Inferior parietal cortex (tissue), 1 donor: ENCODE results near the gene LELP1.
A peak's percentile ranks its signal among the peaks of the same experiment; 100 is the strongest.
"Not testable (repeated sequence)": the region's sequence is repeated elsewhere in the genome, so short reads cannot be mapped to it uniquely, and the experiment has no call there.

ENCODE experiments used
- DNase-seq: peaks from one replicate; pipeline ENCODE4 v3.0.0-alpha.2; 2016; ENCODE audit errors: extremely low spot score

Gene LELP1

DNA sequence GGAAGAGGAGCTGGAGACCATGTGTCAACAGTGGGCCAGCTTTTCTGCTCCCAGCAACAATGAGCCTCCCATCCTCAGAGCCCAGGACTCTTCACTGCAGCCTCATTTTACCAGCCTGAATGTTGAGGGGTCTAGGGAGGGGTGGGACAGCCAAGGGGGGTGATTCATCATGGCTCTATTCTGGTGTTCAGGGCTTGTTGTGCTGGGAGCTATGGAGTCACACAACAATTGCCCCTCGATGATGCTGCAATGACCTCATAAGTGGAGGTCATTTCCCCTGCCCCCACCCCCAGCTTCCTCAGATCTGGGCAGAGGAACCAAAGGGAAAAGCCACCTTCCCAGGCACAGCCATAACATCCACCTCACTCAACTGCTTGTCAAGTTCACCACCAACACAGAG lies at the start of gene LELP1:
Gene LELP1, plus strand, starts transcription at position 301 of the 400 bp plus-strand sequence. CDS start 1,278 bp downstream, outside the sequence.
- no peak for DNase-seq

DNA sequence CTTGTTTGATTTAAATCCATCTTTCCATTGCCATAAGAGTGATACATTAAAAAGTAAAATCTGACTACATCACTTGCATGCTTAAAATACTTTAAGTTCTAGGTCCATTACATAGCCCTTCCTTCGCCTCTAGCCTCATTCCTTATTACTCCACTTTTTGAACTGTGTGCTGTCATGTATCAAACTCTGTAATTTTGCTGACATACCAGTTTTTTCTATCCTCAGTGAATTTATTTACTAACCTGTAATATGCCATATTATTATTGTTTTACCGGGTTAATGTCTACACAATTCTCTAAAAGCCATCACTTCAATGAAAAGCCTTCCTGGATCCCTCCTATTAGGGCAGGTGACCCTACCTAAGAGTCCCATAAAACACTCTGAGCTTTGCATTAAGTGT lies 47.7 kb upstream of the LELP1 start:
- DNase-seq: no peak

DNA sequence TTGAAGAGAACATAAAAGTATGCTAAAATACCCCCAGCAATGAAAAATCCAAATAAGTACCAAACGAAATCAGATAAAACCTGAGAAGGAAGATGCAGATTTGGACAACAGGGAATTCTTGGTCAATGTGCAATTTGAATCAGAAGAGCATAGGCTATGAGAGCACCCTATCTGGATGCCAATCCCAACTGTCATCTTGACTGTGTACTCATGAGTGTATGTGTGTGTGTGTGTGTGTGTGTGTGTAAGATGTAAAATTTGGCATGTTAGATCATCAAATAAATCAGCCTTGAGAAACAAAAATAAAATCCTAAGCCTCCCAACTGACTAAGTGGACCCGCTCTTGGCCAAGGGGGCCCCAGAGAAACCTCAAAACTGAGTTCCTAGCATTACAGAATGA lies 34.5 kb upstream of the LELP1 start:
- no peak for DNase-seq

DNA sequence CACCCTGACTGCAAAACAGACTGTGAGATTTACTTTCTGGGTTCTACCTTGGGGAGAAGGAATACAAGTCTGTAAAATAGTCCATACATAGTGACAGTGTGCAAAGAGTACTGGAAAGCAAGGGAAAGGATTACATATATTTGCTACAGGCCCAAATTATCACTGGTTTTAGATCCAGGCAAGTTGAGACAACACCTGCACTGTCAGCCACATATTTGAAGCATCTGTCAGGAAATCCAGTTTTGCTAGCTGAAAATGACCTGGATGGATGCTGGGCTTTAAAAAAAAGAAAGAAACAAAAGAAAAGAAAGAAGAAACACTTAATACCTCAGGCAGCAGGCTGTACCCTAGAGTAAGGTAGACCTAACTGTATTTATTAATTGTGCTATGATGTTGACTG lies 28.6 kb upstream of the LELP1 start:
- DNase-seq: no peak

DNA sequence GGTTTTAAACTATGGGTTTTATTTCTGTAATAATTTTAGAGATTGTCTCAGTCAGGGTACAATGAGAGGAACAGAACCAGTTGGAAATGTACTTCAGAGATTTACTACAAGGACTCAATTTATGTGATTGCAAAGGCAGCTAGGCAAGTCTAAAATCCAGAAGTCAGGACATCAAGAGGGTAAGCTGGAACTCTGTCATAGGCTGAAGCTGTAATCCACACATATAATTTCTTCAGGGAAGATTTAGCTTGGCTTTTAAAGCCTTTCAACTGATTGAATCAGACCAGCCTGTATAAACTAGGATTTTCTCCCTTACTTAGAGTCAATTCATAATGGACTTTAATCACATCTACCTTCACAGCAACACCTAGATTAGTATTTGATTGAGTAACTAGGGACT lies 24.3 kb upstream of the LELP1 start:
- DNase-seq: no peak

DNA sequence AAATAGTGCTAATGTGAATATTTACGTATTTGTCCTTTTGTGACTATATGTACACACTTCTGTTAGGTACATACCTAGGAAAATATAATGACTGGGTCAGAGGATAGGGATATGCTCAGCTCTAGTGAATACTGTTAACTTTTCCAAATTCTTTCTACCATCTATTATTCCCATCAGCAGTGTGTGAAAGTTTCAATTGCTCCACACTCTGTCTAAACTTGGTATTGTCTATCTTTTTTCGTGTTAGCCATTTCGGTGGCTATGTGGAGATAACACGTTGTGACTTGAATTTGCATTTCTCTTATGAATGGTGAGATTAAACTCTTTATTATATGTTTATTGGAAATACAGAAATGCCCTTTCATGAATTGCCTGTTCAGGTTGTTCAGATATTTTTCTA lies 22.7 kb upstream of the LELP1 start:
- DNase-seq: no peak

DNA sequence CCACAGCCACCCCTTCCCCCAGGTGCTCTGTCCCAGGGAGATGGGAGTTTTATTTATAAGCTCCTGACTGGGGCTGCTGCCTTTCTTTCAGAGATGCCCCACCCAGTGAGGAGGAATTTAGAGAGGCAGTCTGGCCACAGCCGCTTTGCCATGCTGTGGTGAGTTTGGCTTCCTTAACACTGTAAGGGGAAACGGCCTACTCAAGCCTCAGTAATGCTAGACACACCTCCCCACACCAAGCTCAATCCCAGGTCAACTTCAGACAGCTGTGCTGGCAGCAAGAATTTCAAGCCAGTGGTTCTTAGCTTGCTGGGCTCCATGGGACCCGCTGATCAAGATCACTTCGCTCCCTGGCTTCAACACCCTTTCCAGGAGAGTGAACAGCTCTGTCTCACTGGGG lies 14.9 kb upstream of the LELP1 start:
- not testable (repeated sequence) for DNase-seq

DNA sequence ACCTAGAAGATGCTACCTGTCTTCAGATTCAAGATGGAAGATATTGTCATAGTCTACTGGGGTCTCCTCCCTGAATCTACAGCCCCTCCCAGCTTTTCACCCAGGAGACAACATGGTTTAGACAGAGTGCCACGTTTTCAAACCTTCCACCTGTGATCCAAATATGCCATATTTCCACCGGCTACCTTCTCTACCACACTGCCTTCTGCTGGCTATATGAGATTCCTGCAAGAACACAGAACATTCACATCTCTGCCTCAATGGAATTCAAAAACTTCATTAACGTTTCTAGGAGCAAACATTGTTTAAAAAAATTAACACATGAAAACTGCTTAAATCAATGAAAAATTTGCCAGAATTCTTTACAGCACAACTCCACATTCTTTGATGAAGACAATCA lies 12.9 kb upstream of the LELP1 start:
- no peak for DNase-seq

DNA sequence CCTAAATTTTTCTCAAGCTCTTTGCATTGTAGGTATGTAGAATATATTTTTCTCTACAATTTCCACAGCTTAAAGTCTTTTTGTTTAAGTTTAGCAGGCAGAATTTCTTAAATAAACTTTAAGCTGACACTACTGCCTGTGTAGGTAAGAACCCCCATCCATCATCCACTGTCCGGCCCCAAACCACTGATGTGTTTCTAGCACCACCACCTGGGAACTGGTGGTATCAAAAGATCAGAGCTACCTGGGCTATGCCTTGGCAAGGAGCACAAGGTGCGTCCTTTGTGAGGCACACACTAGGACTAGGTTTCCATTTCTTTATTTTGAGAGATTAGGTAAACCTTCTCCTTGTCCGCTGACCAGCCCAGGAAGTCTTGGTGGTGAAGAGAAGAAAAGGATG lies 10.5 kb upstream of the LELP1 start:
- no peak for DNase-seq

DNA sequence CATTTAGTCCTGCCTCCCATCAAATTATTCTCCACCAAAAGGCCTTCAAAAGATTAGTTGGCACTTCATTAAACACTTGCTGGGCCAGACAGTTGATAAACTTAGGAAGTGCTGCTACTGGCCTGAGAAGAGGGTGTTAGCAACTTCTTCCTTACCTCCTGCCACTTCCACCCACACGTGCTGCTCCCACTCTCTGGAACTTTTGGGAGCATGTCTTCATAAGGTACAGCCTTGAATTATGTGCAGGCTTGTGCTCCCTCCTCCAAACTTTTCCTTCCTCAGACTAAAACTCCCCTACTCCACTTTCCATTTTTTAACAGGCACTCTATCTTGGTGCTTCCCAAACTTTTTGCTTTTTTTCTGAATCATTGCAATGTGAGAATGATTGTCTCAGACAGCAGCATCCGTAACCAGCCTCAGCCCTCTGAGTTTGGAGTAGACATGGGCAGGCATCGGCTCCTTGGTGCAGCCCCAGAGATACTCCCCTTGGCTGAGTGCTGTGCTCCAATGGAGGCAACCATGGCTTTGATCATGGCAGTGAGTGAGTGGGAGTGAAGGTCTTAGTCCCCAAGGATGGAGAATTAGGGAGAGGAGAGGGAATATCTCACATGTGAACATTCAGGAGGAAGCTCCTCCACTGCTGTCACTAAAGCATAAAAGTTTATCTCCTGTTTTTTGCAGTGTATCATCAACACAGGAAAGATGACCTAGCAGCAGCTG lies 8.7 kb upstream of the LELP1 start:
- no peak for DNase-seq

DNA sequence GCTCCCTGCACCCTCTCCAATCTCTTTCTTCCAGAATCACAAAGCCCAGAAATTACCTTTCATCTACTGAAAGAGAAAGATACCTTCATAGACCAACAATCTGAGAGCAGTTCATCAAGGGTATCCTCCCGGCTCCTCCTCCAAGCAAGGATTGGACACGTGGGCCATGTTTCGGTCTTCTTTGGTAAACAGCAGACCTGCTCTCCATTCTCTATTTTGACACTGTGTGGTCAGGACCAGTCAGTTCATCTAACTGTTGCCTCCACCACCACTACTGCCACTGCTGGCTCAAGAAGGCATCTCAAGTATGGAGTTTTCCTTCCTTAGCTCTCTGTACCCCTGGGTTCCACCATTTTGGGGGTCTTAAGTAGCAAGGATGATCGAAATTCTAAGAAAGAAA lies 8.0 kb upstream of the LELP1 start:
- DNase-seq: no peak

DNA sequence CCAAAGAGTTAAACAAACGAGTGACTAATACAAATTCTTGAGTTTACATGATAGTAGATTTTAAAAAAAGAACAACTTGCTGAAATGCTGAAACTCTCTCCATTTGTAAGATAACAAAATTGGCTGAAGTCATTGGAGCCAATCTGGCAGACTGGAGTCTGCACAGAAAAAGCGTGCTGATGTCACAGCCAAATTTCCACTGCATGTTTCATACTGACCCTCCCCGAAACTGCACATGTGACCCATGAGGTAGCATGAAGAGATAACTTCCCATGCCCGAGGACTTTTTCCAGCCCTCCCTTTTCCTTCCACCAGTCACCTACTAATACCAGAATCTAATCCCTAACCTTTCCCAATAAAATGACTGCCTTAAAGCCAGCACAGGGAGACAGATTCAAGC lies 1.2 kb upstream of the LELP1 start:
- no peak for DNase-seq

DNA sequence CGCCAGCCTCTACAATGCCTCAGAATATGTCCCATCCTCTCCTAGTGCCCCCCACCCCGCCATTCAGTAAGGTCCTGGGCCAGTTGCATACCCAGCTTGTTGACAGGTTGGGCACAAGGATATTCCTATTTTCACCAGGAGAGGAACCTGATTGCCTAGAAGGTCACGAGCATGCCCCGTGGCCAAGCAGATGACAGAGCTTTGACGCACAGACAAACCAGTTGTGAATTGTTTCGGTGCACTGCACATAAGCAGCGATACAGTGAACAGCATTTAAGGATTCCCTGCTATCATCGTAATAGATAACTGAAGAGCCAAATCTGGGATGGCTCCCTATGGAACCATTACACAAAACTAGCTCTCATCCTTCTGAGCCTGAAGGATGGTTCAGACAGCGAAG lies 3.4 kb downstream of the LELP1 start:
- DNase-seq: no peak

DNA sequence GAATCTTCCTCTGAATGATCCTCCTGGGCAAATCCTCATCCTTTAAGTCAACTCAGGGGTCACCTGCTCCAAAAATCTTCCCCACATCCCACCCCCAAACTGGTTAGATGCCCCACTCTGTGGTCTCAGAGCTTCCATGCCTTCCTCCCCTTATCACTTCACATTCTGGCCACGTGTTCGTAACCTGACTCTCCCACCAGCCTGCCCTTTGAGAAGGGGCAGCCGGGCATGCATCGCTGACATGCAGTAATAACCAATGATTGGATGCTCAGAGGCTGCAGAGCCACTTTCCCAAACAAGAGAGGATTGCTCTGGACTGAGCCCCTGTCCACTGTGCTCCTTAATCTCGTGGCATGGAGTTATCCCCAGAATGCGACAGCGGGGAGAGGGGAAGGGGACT lies 7.0 kb downstream of the LELP1 start:
- DNase-seq: no peak

DNA sequence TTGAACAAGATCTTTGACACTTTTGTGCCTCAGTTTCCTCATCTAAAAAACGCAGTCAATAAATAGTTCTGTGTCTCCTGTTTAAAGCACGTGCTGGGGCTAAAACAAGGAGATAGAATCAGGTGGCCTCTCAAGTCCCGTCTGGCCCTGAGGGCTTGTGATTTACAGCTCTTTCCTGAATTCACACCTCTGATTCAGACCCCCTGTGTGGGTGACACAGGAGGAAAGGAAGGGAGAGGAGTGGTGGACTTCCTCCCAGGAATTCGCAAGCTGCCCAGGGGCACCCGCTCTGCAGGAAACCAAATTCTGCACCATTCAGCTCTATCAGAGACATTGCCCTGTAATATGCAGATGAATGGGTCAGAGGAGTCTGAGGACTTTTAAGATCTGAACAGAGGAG lies 9.0 kb downstream of the LELP1 start:
- DNase-seq: no peak

DNA sequence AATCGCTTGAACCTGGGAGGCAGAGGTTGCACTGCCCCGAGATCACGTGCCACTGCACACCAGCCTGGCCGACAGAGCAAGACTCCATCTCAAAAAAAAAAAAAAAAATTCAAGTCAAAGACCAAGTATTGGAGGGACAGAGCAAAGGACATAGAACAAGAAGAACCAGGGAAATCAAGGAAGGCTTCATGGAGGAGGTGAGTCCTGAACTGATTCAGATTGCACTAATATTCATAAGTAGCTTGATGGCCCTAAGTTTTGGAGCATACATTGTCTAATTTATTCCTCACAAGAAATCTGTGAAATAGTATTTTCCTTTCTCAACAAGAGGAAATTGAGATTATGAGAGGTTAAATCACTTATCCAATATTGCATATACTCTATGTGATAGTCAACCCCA lies 10.3 kb downstream of the LELP1 start:
- no peak for DNase-seq

DNA sequence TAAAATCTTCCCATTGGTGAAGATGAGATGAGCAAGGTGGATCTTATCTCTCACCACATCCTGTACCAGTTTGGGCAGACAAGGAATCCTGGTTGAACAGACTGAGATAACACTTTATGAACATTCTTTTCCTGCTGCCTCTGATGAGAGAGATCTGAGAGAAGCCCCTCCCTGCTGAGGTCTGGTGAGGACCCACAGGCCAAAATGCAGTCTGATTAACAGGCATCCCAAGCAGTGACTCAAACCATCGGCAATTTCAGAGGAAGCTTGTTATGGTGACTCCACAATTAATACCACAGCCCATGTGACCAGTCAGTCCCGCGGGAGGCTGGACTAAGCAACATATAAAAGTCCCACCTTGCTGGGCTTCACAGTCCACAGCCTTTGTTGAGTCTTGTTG lies 14.0 kb downstream of the LELP1 start, which contains the start of gene PRR9:
Gene PRR9, plus strand, starts transcription at position 373 of the 400 bp plus-strand sequence. CDS start 561 bp downstream, outside the sequence.
- no peak for DNase-seq

DNA sequence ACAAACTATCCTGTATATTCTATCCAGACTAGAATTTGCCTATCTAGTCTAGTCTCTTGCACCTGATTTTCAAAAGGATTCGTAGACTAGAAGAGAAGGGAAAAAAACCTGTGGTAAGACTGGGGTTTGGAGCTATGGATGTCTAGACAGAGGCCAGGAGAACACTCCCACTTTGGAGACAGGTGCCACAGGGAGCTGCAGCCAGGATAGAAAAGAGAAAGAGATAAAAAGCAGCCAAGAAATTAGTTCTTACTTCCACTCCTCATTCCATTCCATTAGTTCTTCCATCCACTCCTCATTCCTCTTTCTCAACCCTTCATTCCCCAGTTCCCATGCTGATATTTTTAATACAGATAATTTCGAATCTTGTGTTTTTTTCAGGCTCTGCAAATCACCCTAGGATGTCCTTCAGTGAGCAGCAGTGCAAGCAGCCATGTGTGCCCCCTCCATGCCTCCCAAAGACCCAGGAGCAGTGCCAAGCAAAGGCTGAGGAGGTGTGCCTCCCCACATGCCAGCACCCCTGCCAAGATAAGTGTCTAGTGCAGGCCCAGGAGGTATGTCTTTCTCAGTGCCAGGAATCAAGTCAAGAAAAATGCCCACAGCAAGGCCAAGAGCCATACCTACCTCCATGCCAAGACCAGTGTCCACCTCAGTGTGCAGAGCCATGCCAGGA lies 14.7 kb downstream of the LELP1 start:
- DNase-seq: no peak

DNA sequence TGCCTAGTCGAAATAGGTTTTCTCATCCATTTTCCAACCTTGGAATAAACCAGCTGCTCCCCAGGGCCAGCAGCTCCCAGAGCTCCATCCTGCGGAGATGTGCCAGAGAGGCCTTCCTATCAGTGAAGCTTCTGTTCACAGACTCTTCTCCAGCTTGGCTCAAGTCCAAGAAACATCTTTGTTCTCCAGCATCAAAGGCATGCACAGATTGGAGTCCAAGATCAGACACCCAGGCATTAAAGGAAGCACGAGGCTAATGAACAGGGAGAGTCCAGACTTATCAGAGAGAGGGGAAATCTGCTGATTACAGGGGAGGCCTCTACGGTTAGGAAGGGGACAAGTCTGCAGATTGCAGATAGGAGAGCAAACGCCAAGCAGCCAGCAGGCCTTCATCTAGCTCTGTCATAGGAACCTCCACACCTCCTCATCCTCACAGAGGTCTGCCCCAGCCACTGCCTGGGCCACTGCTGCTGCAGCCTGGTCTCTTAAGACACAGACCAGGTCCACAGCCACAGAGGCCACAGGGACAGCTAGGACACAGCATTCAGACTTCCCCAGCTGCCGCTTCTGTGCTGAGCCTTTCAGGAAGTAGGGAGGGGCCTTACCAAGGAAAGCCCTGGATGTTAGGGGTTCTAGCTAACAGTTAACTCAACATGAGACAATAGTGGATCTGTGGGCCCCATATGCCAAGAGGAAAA lies 17.5 kb downstream of the LELP1 start:
- DNase-seq: peak; percentile 73

DNA sequence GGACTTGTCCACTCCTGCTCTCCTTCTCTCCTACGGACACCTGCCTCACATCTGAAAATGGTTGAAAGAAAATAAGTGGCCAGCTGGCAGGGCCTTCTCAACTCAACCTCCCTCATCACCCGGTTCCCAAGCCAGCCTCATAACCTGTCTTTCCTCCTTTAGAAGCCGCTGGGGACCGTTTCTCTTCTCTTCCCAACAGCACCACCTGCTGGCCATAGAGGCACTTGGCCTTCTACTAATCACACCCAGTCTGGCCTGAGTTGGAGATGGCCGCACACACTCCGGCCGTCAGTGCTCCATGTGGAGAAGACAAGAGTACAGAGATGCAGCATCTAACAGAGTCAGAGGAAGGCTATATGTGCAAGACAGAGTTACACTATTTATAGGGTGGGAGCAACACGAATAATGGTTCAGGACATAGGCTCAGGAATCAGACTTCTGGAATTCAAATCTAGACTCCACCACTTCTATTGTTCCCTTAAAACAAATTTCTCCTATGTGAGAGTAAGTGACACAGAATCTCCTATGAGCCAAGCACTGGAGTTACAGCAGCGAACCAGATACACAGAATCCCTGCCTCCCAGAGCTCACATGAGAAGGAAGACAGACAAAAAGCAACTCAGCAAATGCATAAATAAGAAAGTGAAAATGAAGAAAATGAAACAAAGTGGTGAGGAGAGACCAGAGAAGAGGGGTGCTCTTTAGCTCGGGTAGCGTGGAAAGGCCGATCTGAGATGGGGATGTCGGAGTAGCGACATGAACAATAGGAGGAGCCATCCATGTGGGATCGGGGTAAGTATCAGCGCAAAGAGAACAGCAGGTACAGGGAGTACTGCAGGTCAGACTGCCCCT lies 20.0 kb downstream of the LELP1 start:
- peak; percentile 69 for DNase-seq

DNA sequence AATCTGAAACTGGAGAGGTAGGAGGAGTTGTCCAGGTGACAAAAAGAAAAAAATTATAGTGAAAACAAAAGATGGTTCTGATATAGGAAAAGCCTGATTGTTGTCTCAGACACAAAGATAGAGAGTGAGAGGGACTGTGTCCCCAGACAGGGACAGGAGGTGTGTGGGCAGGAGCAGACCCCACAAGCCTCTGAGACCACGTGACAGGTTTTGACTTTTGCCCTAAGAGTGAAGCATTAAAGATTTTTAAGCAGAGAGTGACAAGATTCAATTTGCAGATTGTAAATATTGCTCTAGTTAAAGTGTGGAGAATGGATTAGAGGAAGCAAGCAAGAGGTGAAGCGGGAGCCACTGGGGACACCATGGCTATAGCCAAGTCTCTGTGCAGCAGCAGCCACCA lies 24.6 kb downstream of the LELP1 start:
- DNase-seq: no peak

DNA sequence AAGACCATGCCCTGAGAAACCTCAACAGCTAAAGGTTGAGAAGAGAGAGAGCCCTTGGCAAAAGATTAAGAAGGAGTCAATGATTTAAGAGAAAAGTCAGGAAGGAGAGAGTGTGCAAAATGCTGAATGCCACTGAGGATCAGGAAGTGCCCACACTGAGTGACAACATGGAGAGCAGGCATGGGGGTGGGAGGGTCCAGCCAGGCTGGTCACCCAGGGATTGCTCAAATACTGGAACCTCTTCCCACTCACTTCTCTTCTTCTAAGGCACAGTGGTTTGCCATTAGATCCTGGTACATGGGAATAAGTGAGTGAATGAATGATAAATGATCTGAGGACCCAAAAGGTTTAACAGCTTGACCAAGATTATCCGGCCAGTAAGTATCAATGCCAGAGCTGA lies 25.3 kb downstream of the LELP1 start:
- DNase-seq: no peak
